Tibial nerve (tissue), 3 donors: ENCODE data around the gene RFX4.

Source experiments
- CTCF ChIP-seq, 5 experiments: fragments of 200-600 bp in 3 of 5; fragments of 450-650 bp in 2 of 5; sonication (generic) in 3 of 5; IDR thresholded peaks; one replicate each; pipeline ENCODE4 v1.5.1; 2016 to 2019; ENCODE audit warnings: antibody characterized with exemption in 5 of 5, mild to moderate bottlenecking in 3 of 5, moderate library complexity in 2 of 5
- POLR2A ChIP-seq, 2 donors: fragments of 450-650 bp; IDR thresholded peaks; one replicate each; pipeline ENCODE4 v1.6.1; 2017; ENCODE audit warnings: antibody characterized with exemption in 2 of 2, mild to moderate bottlenecking in 2 of 2, moderate library complexity in 2 of 2

GRCh38 chr12:106632797-106633450 is 50.1 kb downstream of the RFX4 start:
- TF ChIP-seq CTCF (IDR thresholded peaks at IDR 0.05): no peak
- TF ChIP-seq POLR2A (IDR thresholded peaks at IDR 0.05): no peak
